IMR-90 (cell line): ENCODE measurements around the gene MICAL3. TPM values are rescaled to one million over a fixed set of nuclear protein-coding genes. Genes with fewer than 3 reads are reported as not detected.

Experiments used
- ATAC-seq: fragments of 200-7000 bp; cut with Tn5 transposase; 2 replicates; pipeline ENCODE4 v1.9.1; 2020; ENCODE audit warnings: low read depth, mild to moderate bottlenecking, moderate library complexity
- BruUV-seq: library from RNA; stranded (reverse); fragments of 400-500 nt; replicated peaks from 2 replicates; lab custom pipeline; 2021; lab: Mats Ljungman, UMichigan
- CTCF ChIA-PET: fragments of 300-600 bp; formaldehyde crosslinking; extraction: SDS; loops from one replicate; lab custom pipeline; 2021; ENCODE audit warnings: antibody characterized with exemption; lab: Yijun Ruan, JAX
- POLR2A ChIA-PET: fragments of 300-600 bp; sonication (Branson Sonifier 250); formaldehyde crosslinking; loops from one replicate; lab custom pipeline; 2022; ENCODE audit warnings: antibody characterized with exemption; ENCODE audit not compliant: unreplicated experiment; lab: Charles Lee
- DNase-seq: peaks from one replicate; pipeline ENCODE4 v3.0.0; 2013
- H2AFZ ChIP-seq: replicated peaks from 2 replicates; pipeline ENCODE3; 2013; ENCODE audit warnings: low read length, mild to moderate bottlenecking; ENCODE audit not compliant: poor library complexity
- H2AK5ac ChIP-seq: 2 replicates; pipeline ENCODE4 v1.6.1; 2013; ENCODE audit warnings: low read depth, low read length, inconsistent platforms
- H2AK9ac ChIP-seq: replicated peaks from 2 replicates; pipeline ENCODE3; 2013; ENCODE audit warnings: mild to moderate bottlenecking, low read depth, low read length, moderate library complexity; ENCODE audit not compliant: poor library complexity
- H2BK120ac ChIP-seq: 2 replicates; pipeline ENCODE4 v1.6.1; 2013; ENCODE audit warnings: low read depth, low read length, inconsistent platforms
- H2BK15ac ChIP-seq: 3 replicates; pipeline ENCODE4 v1.6.1; 2013; ENCODE audit warnings: low read depth, low read length, inconsistent platforms
- H2BK20ac ChIP-seq: 2 replicates; pipeline ENCODE4 v1.6.1; 2013; ENCODE audit warnings: low read depth, mild to moderate bottlenecking, inconsistent platforms, low read length, moderate library complexity
- H2BK5ac ChIP-seq: 2 replicates; pipeline ENCODE4 v1.6.1; 2013; ENCODE audit warnings: mild to moderate bottlenecking, low read depth, low read length, inconsistent platforms; ENCODE audit not compliant: poor library complexity, severe bottlenecking
- H3K14ac ChIP-seq: replicated peaks from 2 replicates; pipeline ENCODE4 v1.6.1; 2013; ENCODE audit warnings: low read depth, low read length, inconsistent platforms
- H3K18ac ChIP-seq: 2 replicates; pipeline ENCODE4 v1.6.1; 2013; ENCODE audit warnings: low read depth, low read length, control low read depth
- H3K23ac ChIP-seq: 2 replicates; pipeline ENCODE4 v1.6.1; 2013; ENCODE audit warnings: low read depth, low read length, inconsistent platforms
- H3K27ac ChIP-seq: 2 replicates; pipeline ENCODE4 v1.5.1; 2013; ENCODE audit warnings: mild to moderate bottlenecking, control low read depth, low read length; ENCODE audit not compliant: insufficient read depth
- H3K27me3 ChIP-seq: 2 replicates; pipeline ENCODE4 v1.6.1; 2013; ENCODE audit warnings: low read length; ENCODE audit not compliant: control insufficient read depth, insufficient read depth
- H3K36me3 ChIP-seq: 2 replicates; pipeline ENCODE4 v1.6.1; 2013; ENCODE audit warnings: low read length, mixed read lengths; ENCODE audit not compliant: control insufficient read depth, insufficient read depth
- H3K4ac ChIP-seq: 2 replicates; pipeline ENCODE4 v1.6.1; 2013; ENCODE audit warnings: low read depth, low read length, inconsistent platforms
- H3K4me1 ChIP-seq: 2 replicates; pipeline ENCODE4 v1.6.1; 2013; ENCODE audit warnings: low read length, mixed read lengths; ENCODE audit not compliant: control insufficient read depth, insufficient read depth
- H3K4me2 ChIP-seq: 2 replicates; pipeline ENCODE4 v1.6.1; 2013; ENCODE audit warnings: low read depth, mild to moderate bottlenecking, control low read depth, low read length, moderate library complexity
- H3K4me3 ChIP-seq: 2 replicates; pipeline ENCODE4 v1.5.1; 2013; ENCODE audit warnings: low read depth, mild to moderate bottlenecking, control low read depth, low read length, moderate library complexity; ENCODE audit not compliant: insufficient read depth
- H3K56ac ChIP-seq: 2 replicates; pipeline ENCODE4 v1.6.1; 2013; ENCODE audit warnings: low read length, inconsistent platforms; ENCODE audit not compliant: insufficient read depth; ENCODE audit errors: extremely low read depth
- H3K79me1 ChIP-seq, 2 experiments: 2 replicates each; pipeline ENCODE4 v1.6.1; 2013; ENCODE audit warnings: low read length in 2 of 2, inconsistent platforms in 1 of 2, low read depth in 1 of 2
- H3K9ac ChIP-seq: 2 replicates; pipeline ENCODE4 v1.6.1; 2013; ENCODE audit warnings: low read depth, low read length, control low read depth
- H3K9me1 ChIP-seq: 2 replicates; pipeline ENCODE4 v1.6.1; 2013; ENCODE audit warnings: low read length, inconsistent platforms; ENCODE audit not compliant: insufficient read depth
- H3K9me3 ChIP-seq: 2 replicates; pipeline ENCODE4 v1.6.1; 2013; ENCODE audit warnings: low read length; ENCODE audit not compliant: control insufficient read depth, insufficient read depth
- H4K20me1 ChIP-seq: 2 replicates; pipeline ENCODE4 v1.6.1; 2013; ENCODE audit warnings: low read length, inconsistent platforms; ENCODE audit not compliant: insufficient read depth
- H4K5ac ChIP-seq: 2 replicates; pipeline ENCODE4 v1.6.1; 2013; ENCODE audit warnings: mild to moderate bottlenecking, low read depth, low read length, control low read depth
- H4K8ac ChIP-seq, 2 experiments: 2 replicates each; pipeline ENCODE4 v1.6.1; 2013; ENCODE audit warnings: low read depth in 2 of 2, low read length in 2 of 2, control low read depth in 1 of 2, inconsistent platforms in 1 of 2
- H4K91ac ChIP-seq: 2 replicates; pipeline ENCODE4 v1.6.1; 2013; ENCODE audit warnings: low read depth, low read length, inconsistent platforms; ENCODE audit not compliant: insufficient read depth
- BHLHE40 ChIP-seq: fragments of 150-350 bp; IDR thresholded peaks from 2 replicates; pipeline ENCODE4 v1.6.1; 2016; ENCODE audit warnings: mild to moderate bottlenecking, low read depth, low read length
- CHD1 ChIP-seq: IDR thresholded peaks from 2 replicates; pipeline ENCODE4 v1.6.1; 2012; ENCODE audit warnings: low read depth, low read length, improper control_type of control experiment
- FOS ChIP-seq: fragments of 150-350 bp; IDR thresholded peaks from 2 replicates; pipeline ENCODE4 v1.6.1; 2016; ENCODE audit warnings: low read depth, low read length
- MAFK ChIP-seq: IDR thresholded peaks from 2 replicates; pipeline ENCODE4 v1.6.1; 2012; ENCODE audit warnings: low read depth, low read length, improper control_type of control experiment
- MAZ ChIP-seq: IDR thresholded peaks from 2 replicates; pipeline ENCODE4 v1.6.1; 2012; ENCODE audit warnings: low read depth, mild to moderate bottlenecking, low read length, improper control_type of control experiment, moderate library complexity, borderline replicate concordance
- MXI1 ChIP-seq: IDR thresholded peaks from 2 replicates; pipeline ENCODE4 v1.6.1; 2012; ENCODE audit warnings: low read depth, mild to moderate bottlenecking, low read length, moderate library complexity, borderline replicate concordance
- POLR2A ChIP-seq: IDR thresholded peaks from 2 replicates; pipeline ENCODE4 v1.6.1; 2012; ENCODE audit warnings: mild to moderate bottlenecking, low read depth, low read length
- RCOR1 ChIP-seq: IDR thresholded peaks from 2 replicates; pipeline ENCODE4 v1.6.1; 2012; ENCODE audit warnings: mild to moderate bottlenecking, low read length, improper control_type of control experiment; ENCODE audit not compliant: insufficient replicate concordance
- RFX5 ChIP-seq: IDR thresholded peaks from 2 replicates; pipeline ENCODE4 v1.8.0; 2012; ENCODE audit warnings: low read depth, mild to moderate bottlenecking, low read length, moderate library complexity
- SMC3 ChIP-seq: fragments of 150-350 bp; IDR thresholded peaks from 2 replicates; pipeline ENCODE4 v1.6.1; 2016; ENCODE audit warnings: low read depth, mild to moderate bottlenecking, antibody characterized with exemption, low read length, moderate library complexity
- USF2 ChIP-seq: fragments of 150-350 bp; IDR thresholded peaks from 2 replicates; pipeline ENCODE4 v1.6.1; 2017; ENCODE audit warnings: mild to moderate bottlenecking, antibody characterized with exemption, low read length, low read depth
- WGBS, 2 experiments: methylation state at CpG; one replicate each; pipeline versions ENCODE4 v1.1.5 to v1.1.7; 2013; ENCODE audit warnings: missing lambda C conversion rate in 2 of 2; ENCODE audit not compliant: insufficient read length in 1 of 2; ENCODE audit errors: extremely low coverage in 2 of 2; 5-methylcytosine and 5-hydroxymethylcytosine counted together
- dilution Hi-C: fragments of 300-500 bp; cut with HindIII; formaldehyde crosslinking; loops from one replicate; pipeline ENCODE4 v1.14.3; 2018; ENCODE audit warnings: low sequenced_read_pairs; ENCODE audit not compliant: unreplicated experiment
- in situ Hi-C: fragments of 300-500 bp; cut with MboI; formaldehyde crosslinking; loops from 3 replicates; pipeline ENCODE4 v1.14.3; 2019; ENCODE audit warnings: low sequenced_read_pairs, inconsistent platforms, mixed read lengths
- intact Hi-C: fragments of 100-400 bp; cut with micrococcal nuclease; formaldehyde crosslinking; loops from 2 replicates; pipeline ENCODE4 v1.10.0; 2022
- polyA plus RNA-seq, 3 experiments: library from polyadenylated mRNA; depleted of rRNA; stranded (reverse); fragments of >200 nt; gene quantifications; 2 replicates each; pipeline ENCODE4 v1.2.3, GENCODE V29; 2012; ENCODE audit warnings: low replicate concordance in 1 of 3
- total RNA-seq: library from RNA; depleted of rRNA; stranded (reverse); fragments of >200 nt; gene quantifications from 2 replicates; pipeline ENCODE4 v1.2.3, GENCODE V29; 2012
- TF ChIP-seq, protein P1 (sequence below): conservative IDR thresholded peaks from 2 replicates; pipeline ENCODE4 v1.5.1; 2012; ENCODE audit warnings: mild to moderate bottlenecking, low read depth, low read length, improper control_type of control experiment
- TF ChIP-seq, protein P2 (sequence below): fragments of 150-350 bp; IDR thresholded peaks from 2 replicates; pipeline ENCODE4 v1.6.1; 2016; ENCODE audit warnings: low read depth, mild to moderate bottlenecking, low read length, moderate library complexity, borderline replicate concordance

MICAL3 gene
- total and polyA plus RNA-seq, 2 of the 4 experiments (the other 2 are of a cell fraction) = 17.6 to 26.8 TPM

- no peak overlapping the region for H2AFZ ChIP-seq
- 100% methylated on average over 1 of the region's 4 CpGs; no CpG with 5 or more reads in 1 of the 2 experiments for WGBS, 2 experiments
These were observed 201.1 kb downstream of the MICAL3 start for GRCh38 chr22:17823226-17823625.

More at GRCh38 chr22:17823226-17823625, 201.1 kb downstream of the MICAL3 start:
- Histone ChIP-seq H2BK5ac (no peak overlapping the region), H3K4me2 (no peak overlapping the region), H3K18ac (no peak overlapping the region), H2BK20ac (no peak overlapping the region), H4K20me1 (no peaks in the 10 kb centered on the region; the same call in 1 of the 2 replicates), H3K14ac (no peak overlapping the region), H3K9me3 (no peaks in the 10 kb centered on the region), H4K5ac (no peak overlapping the region), H3K36me3 (peaks cover 30% of the 10 kb centered on the region), H3K4me3 (no peak overlapping the region), H2BK120ac (no peak overlapping the region), H3K9ac (no peak overlapping the region), H3K27me3 (no peaks in the 10 kb centered on the region), H2AK9ac (no peak overlapping the region), H2AK5ac (no peak overlapping the region), H3K9me1 (no peaks in the 10 kb centered on the region), H3K4me1 (no peaks in the 10 kb centered on the region), H3K79me1 (no peaks in the 10 kb centered on the region), H3K27ac (no peak overlapping the region), H3K4ac (no peak overlapping the region), H3K56ac (no peak overlapping the region), H3K23ac (no peak overlapping the region), H4K8ac (no peak overlapping the region), H2BK15ac (no peak overlapping the region), H4K91ac (no peak overlapping the region)
- no TSS peak for BruUV-seq
- ATAC-seq = no peak
- in situ Hi-C loops = loop anchor here (25.0 kb wide), 1 partner anchor 736 kb away; the partner anchor contains the start of gene IL17RA
- TF ChIP-seq CHD1 (no peak), BHLHE40 (no peak), MXI1 (no peak), RCOR1 (no peak), FOS (no peak), SMC3 (no peak), MAZ (no peak), USF2 (no peak), POLR2A (no peak), RFX5 (no peak), MAFK (no peak)
- TF ChIP-seq, protein P1, sequence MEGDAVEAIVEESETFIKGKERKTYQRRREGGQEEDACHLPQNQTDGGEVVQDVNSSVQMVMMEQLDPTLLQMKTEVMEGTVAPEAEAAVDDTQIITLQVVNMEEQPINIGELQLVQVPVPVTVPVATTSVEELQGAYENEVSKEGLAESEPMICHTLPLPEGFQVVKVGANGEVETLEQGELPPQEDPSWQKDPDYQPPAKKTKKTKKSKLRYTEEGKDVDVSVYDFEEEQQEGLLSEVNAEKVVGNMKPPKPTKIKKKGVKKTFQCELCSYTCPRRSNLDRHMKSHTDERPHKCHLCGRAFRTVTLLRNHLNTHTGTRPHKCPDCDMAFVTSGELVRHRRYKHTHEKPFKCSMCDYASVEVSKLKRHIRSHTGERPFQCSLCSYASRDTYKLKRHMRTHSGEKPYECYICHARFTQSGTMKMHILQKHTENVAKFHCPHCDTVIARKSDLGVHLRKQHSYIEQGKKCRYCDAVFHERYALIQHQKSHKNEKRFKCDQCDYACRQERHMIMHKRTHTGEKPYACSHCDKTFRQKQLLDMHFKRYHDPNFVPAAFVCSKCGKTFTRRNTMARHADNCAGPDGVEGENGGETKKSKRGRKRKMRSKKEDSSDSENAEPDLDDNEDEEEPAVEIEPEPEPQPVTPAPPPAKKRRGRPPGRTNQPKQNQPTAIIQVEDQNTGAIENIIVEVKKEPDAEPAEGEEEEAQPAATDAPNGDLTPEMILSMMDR = no peak
- TF ChIP-seq, protein P2, sequence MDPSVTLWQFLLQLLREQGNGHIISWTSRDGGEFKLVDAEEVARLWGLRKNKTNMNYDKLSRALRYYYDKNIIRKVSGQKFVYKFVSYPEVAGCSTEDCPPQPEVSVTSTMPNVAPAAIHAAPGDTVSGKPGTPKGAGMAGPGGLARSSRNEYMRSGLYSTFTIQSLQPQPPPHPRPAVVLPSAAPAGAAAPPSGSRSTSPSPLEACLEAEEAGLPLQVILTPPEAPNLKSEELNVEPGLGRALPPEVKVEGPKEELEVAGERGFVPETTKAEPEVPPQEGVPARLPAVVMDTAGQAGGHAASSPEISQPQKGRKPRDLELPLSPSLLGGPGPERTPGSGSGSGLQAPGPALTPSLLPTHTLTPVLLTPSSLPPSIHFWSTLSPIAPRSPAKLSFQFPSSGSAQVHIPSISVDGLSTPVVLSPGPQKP = no peak
- dilution Hi-C loops = no loop called here
- intact Hi-C loops = no loop called here
- no peak for DNase-seq
- POLR2A ChIA-PET = no interaction called here
- CTCF ChIA-PET = no interaction called here
